ENCODE data around the gene HNRNPUL2. TPM values are rescaled to one million over a fixed set of nuclear protein-coding genes. Genes with fewer than 3 reads are reported as not detected.
A peak's percentile ranks its signal among the peaks of the same experiment; 100 is the strongest.

HNRNPUL2 gene
- total RNA-seq, 4 donors from 2014 or later: 24.2 to 43.7 (median 31.0) TPM

GRCh38 chr11:62678770-62679696 lies 48.2 kb downstream of the HNRNPUL2 start, which contains the start of gene UBXN1:
Gene UBXN1, minus strand, starts transcription at chr11:62679073. Its CDS starts 150 bp downstream, at chr11:62678923.
- 0 to 27% methylated on average over 1 to 8 of the region's 55 CpGs for WGBS, 2 donors (ENCODE audit: low coverage in 1 of 2)
- H3K27me3 ChIP-seq: no peaks in the 10 kb centered on the region
- H3K4me3 ChIP-seq: peak within 1 kb of the TSS; percentile 94 to 97
- peak within 1 kb of the TSS; percentile 81 to 93 (median 92) for H3K27ac ChIP-seq
- TF ChIP-seq POLR2AphosphoS5 (IDR thresholded peaks at IDR 0.05) (peak; percentile 91), POLR2A (IDR thresholded peaks at IDR 0.05) (peak; percentile 63 to 64), EP300 (IDR thresholded peaks at IDR 0.05) (no peak)
- TF ChIP-seq, protein P1, sequence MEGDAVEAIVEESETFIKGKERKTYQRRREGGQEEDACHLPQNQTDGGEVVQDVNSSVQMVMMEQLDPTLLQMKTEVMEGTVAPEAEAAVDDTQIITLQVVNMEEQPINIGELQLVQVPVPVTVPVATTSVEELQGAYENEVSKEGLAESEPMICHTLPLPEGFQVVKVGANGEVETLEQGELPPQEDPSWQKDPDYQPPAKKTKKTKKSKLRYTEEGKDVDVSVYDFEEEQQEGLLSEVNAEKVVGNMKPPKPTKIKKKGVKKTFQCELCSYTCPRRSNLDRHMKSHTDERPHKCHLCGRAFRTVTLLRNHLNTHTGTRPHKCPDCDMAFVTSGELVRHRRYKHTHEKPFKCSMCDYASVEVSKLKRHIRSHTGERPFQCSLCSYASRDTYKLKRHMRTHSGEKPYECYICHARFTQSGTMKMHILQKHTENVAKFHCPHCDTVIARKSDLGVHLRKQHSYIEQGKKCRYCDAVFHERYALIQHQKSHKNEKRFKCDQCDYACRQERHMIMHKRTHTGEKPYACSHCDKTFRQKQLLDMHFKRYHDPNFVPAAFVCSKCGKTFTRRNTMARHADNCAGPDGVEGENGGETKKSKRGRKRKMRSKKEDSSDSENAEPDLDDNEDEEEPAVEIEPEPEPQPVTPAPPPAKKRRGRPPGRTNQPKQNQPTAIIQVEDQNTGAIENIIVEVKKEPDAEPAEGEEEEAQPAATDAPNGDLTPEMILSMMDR (IDR thresholded peaks at IDR 0.05): no peak
- H3K4me1 ChIP-seq: peaks cover 0 to 53% (median 15%) of the 10 kb centered on the region in 3 donors
- H3K36me3 ChIP-seq: peaks cover 0 to 41% of the 10 kb centered on the region in 2 donors
- no peaks in the 10 kb centered on the region for H3K9me3 ChIP-seq
- peak; percentile 88 for ATAC-seq

GRCh38 chr11:62678433-62678769 lies 48.9 kb downstream of the HNRNPUL2 start:
- Histone ChIP-seq H3K9me3 (no peaks in the 10 kb centered on the region), H3K36me3 (peaks cover 0 to 48% of the 10 kb centered on the region in 2 donors), H3K27me3 (no peaks in the 10 kb centered on the region), H3K4me1 (peaks cover 0 to 59% (median 15%) of the 10 kb centered on the region in 3 donors), H3K27ac (peak overlapping the region; percentile 81 to 93 (median 92)), H3K4me3 (peak overlapping the region; percentile 94 to 97)
- TF ChIP-seq POLR2AphosphoS5 (IDR thresholded peaks at IDR 0.05) (no peak), EP300 (IDR thresholded peaks at IDR 0.05) (no peak), POLR2A (IDR thresholded peaks at IDR 0.05) (no peak)
- TF ChIP-seq, protein P1 (IDR thresholded peaks at IDR 0.05): no peak
- 7 to 17% methylated on average over 1 to 2 of the region's 16 CpGs for WGBS, 2 donors (ENCODE audit: low coverage in 1 of 2)
- ATAC-seq: no peak

DNA sequence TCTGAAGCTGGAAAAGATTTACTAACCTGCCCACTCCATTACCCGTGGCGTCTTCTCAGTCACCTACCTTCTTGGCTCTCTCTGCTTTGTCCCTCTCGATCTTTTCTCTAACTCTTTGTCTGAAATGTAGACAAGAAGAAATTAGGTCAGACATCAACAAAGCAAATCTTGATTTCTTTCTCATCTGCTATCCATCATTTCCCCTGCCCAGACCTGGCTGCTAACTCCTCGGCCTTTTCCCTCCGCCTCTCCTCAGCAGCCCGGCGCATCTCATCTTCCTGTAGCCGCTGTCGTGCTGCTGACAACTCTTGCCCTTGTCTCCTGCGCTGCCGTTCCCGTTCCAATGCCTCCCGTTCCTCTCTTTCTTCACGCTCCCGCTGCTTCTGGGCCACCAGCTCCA lies 49.5 kb downstream of the HNRNPUL2 start:
- H3K9me3 ChIP-seq: no peaks in the 10 kb centered on the region
- peak overlapping the region in 3 of 4 donors; percentile 91 to 93 (median 93) for H3K27ac ChIP-seq
- H3K36me3 ChIP-seq: peaks cover 0 to 51% of the 10 kb centered on the region in 2 donors
- peaks cover 0 to 66% (median 21%) of the 10 kb centered on the region in 3 donors for H3K4me1 ChIP-seq
- TF ChIP-seq POLR2A (IDR thresholded peaks at IDR 0.05): no peak
- TF ChIP-seq, protein P1 (IDR thresholded peaks at IDR 0.05): no peak
- no peak for TF ChIP-seq EP300 (IDR thresholded peaks at IDR 0.05)
- TF ChIP-seq POLR2AphosphoS5 (IDR thresholded peaks at IDR 0.05): no peak
- peak overlapping the region in 1 of 2 donors; percentile 97 for H3K4me3 ChIP-seq
- WGBS, 2 donors (ENCODE audit: low coverage in 1 of 2): 78 to 79% methylated on average over 3 to 10 of the region's 15 CpGs
- ATAC-seq: no peak
- H3K27me3 ChIP-seq: no peaks in the 10 kb centered on the region

DNA sequence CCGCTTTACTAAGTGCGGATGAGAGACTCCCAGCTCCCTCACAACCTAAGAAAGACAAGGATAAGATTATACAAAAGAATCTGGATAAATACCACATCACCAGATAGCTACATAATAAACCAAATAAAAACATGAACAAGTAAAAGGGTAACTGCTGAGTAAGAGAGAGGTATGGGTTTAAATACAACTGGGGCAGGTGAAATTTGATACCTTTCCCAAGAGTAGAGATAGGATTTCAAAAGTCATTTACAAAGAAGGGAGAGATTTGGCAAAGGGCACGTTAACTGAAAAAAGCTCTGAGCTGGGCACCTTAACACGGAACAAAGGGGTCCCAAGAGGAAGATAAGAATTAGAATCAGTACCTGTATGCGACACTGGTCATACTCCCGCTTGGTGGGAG lies 50.1 kb downstream of the HNRNPUL2 start:
- TF ChIP-seq POLR2A (IDR thresholded peaks at IDR 0.05) (no peak), POLR2AphosphoS5 (IDR thresholded peaks at IDR 0.05) (no peak), EP300 (IDR thresholded peaks at IDR 0.05) (no peak)
- TF ChIP-seq, protein P1 (IDR thresholded peaks at IDR 0.05): no peak
- peaks cover 0 to 72% (median 24%) of the 10 kb centered on the region in 3 donors for H3K4me1 ChIP-seq
- H3K36me3 ChIP-seq: peaks cover 0 to 51% of the 10 kb centered on the region in 2 donors
- H3K27ac ChIP-seq: no peak overlapping the region
- no peaks in the 10 kb centered on the region for H3K9me3 ChIP-seq
- no peak for ATAC-seq
- no peak overlapping the region for H3K4me3 ChIP-seq
- no peaks in the 10 kb centered on the region for H3K27me3 ChIP-seq
- WGBS, 2 donors (ENCODE audit: low coverage in 1 of 2): 41 to 73% methylated on average over 4 to 5 of the region's 6 CpGs

Measured in gastroesophageal sphincter (tissue), 4 donors.